GM23338 (cell line): ENCODE data around the gene DOCK1. TPM values are rescaled to one million over a fixed set of nuclear protein-coding genes. Genes with fewer than 3 reads are reported as not detected.

Experiments used
- ATAC-seq: fragments of 200-7000 bp; cut with Tn5 transposase; 3 replicates; pipeline ENCODE4 v1.9.1; 2020
- DNase-seq: peaks from one replicate; pipeline ENCODE4 v3.0.0-alpha.2; 2015; ENCODE audit warnings: low spot score
- H2AFZ ChIP-seq: fragments of 200-600 bp; sonication (generic); 2 replicates; pipeline ENCODE4 v1.8.0; 2016; ENCODE audit warnings: antibody characterized with exemption, mild to moderate bottlenecking, moderate library complexity
- H3F3A ChIP-seq: fragments of 200-600 bp; sonication (generic); replicated peaks from 2 replicates; pipeline ENCODE4 v1.8.0; 2017; ENCODE audit warnings: antibody characterized with exemption, mixed run types, low read depth
- H3K27ac ChIP-seq: fragments of 200-600 bp; sonication (generic); 2 replicates; pipeline ENCODE4 v1.6.1; 2016; ENCODE audit warnings: low read depth
- H3K27me3 ChIP-seq: fragments of 200-600 bp; sonication (generic); 2 replicates; pipeline ENCODE4 v1.8.0; 2016; ENCODE audit warnings: mild to moderate bottlenecking, mixed run types, moderate library complexity; ENCODE audit not compliant: insufficient read depth
- H3K36me3 ChIP-seq: fragments of 200-600 bp; sonication (generic); 2 replicates; pipeline ENCODE4 v1.8.0; 2016; ENCODE audit warnings: mild to moderate bottlenecking; ENCODE audit not compliant: insufficient read depth
- H3K4me1 ChIP-seq: fragments of 200-600 bp; sonication (generic); 2 replicates; pipeline ENCODE4 v1.8.0; 2016; ENCODE audit warnings: mild to moderate bottlenecking, moderate library complexity; ENCODE audit not compliant: insufficient read depth
- H3K4me2 ChIP-seq: fragments of 200-600 bp; sonication (generic); 2 replicates; pipeline ENCODE4 v1.7.1; 2017; ENCODE audit warnings: mixed run types
- H3K4me3 ChIP-seq: fragments of 200-600 bp; sonication (generic); 2 replicates; pipeline ENCODE4 v1.6.1; 2016; ENCODE audit warnings: mixed run types
- H3K79me2 ChIP-seq: fragments of 200-600 bp; sonication (generic); replicated peaks from 2 replicates; pipeline ENCODE4 v1.8.0; 2017; ENCODE audit warnings: mild to moderate bottlenecking; ENCODE audit not compliant: insufficient read depth
- H3K9me2 ChIP-seq: fragments of 200-600 bp; sonication (generic); 2 replicates; pipeline ENCODE4 v1.8.0; 2017; ENCODE audit not compliant: insufficient read depth
- H4K20me1 ChIP-seq: fragments of 200-600 bp; sonication (generic); replicated peaks from 2 replicates; pipeline ENCODE4 v1.8.0; 2017; ENCODE audit warnings: mild to moderate bottlenecking; ENCODE audit not compliant: insufficient read depth
- H3K27ac Mint-ChIP-seq: 2 replicates; pipeline ENCODE4 v1.8.0; 2020; ENCODE audit warnings: inconsistent platforms, mild to moderate bottlenecking, moderate library complexity, mixed read lengths
- H3K27me3 Mint-ChIP-seq: 3 replicates; pipeline ENCODE4 v1.8.0; 2022; ENCODE audit warnings: low read depth, mild to moderate bottlenecking, moderate library complexity, mixed read lengths, inconsistent platforms; ENCODE audit not compliant: insufficient read depth, poor library complexity
- H3K36me3 Mint-ChIP-seq: 3 replicates; pipeline ENCODE4 v1.8.0; 2021; ENCODE audit warnings: low read depth, mild to moderate bottlenecking, inconsistent platforms, moderate library complexity, mixed read lengths
- H3K4me1 Mint-ChIP-seq: 3 replicates; pipeline ENCODE4 v1.8.0; 2020; ENCODE audit warnings: mild to moderate bottlenecking, inconsistent platforms, mixed read lengths
- H3K4me3 Mint-ChIP-seq: 3 replicates; pipeline ENCODE4 v1.8.0; 2021; ENCODE audit warnings: moderate library complexity, mild to moderate bottlenecking, inconsistent platforms, mixed read lengths
- H3K9me3 Mint-ChIP-seq: 3 replicates; pipeline ENCODE4 v1.8.0; 2020; ENCODE audit warnings: moderate library complexity, mild to moderate bottlenecking, inconsistent platforms, mixed read lengths
- CREB1 ChIP-seq: fragments of 250-450 bp; sonication (Bioruptor Pico); IDR thresholded peaks from 2 replicates; pipeline ENCODE4 v1.5.0; 2020; ENCODE audit warnings: low read depth, mild to moderate bottlenecking, moderate library complexity
- CTCF ChIP-seq, 2 experiments: fragments of 200-600 bp in 1 of 2; sonication (generic) in 1 of 2; conservative IDR thresholded peaks; 2 replicates each; pipeline versions ENCODE4 v1.5.1 to v1.6.1; 2016 to 2017; ENCODE audit warnings: antibody characterized with exemption in 2 of 2, low read depth in 2 of 2, mild to moderate bottlenecking in 2 of 2, moderate library complexity in 1 of 2
- EZH2 ChIP-seq: fragments of 200-600 bp; sonication (generic); IDR thresholded peaks from one replicate; pipeline ENCODE4 v1.8.0; 2017; ENCODE audit warnings: antibody characterized with exemption, mild to moderate bottlenecking, low read depth; ENCODE audit not compliant: unreplicated experiment
- JUNB ChIP-seq: IDR thresholded peaks from one replicate; pipeline ENCODE4 v1.6.1; 2016; ENCODE audit warnings: antibody characterized with exemption; ENCODE audit not compliant: unreplicated experiment
- NANOG ChIP-seq: IDR thresholded peaks from 2 replicates; pipeline ENCODE4 v1.6.1; 2016; ENCODE audit warnings: antibody characterized with exemption, borderline replicate concordance
- POLR2AphosphoS5 ChIP-seq: IDR thresholded peaks from 2 replicates; pipeline ENCODE4 v1.6.1; 2016; ENCODE audit warnings: antibody characterized with exemption, low read depth
- ZNF114 ChIP-seq: fragments of 250-450 bp; sonication (Bioruptor Pico); IDR thresholded peaks from 2 replicates; pipeline ENCODE4 v1.5.0; 2020; ENCODE audit warnings: mild to moderate bottlenecking, moderate library complexity
- ZNF331 ChIP-seq: fragments of 250-450 bp; sonication (Bioruptor Pico); IDR thresholded peaks from 2 replicates; pipeline ENCODE4 v1.5.0; 2020; ENCODE audit warnings: low read depth, mild to moderate bottlenecking, moderate library complexity
- ZNF462 ChIP-seq: fragments of 250-450 bp; sonication (Bioruptor Pico); IDR thresholded peaks from 2 replicates; pipeline ENCODE4 v1.5.0; 2020; ENCODE audit warnings: mild to moderate bottlenecking, moderate library complexity
- polyA plus RNA-seq: library from polyadenylated mRNA; unstranded; fragments of >200 nt; fragmentation: Nextera tagmentation; extraction: Ambion mirVana; gene quantifications from 2 replicates; pipeline ENCODE4 v1.2.1, GENCODE V29; 2016
- total RNA-seq: library from RNA; depleted of rRNA; stranded (reverse); fragments of >200 nt; shearing (Covaris generic); gene quantifications from 2 replicates; pipeline ENCODE4 v1.2.3, GENCODE V29; 2014
- TF ChIP-seq, protein P1 (sequence below): IDR thresholded peaks from one replicate; pipeline ENCODE4 v1.6.1; 2018; ENCODE audit warnings: antibody characterized with exemption; ENCODE audit not compliant: unreplicated experiment

Gene DOCK1
- total and polyA plus RNA-seq, 2 experiments from 2014 or later, result 13.2 to 55.3 TPM

DNA sequence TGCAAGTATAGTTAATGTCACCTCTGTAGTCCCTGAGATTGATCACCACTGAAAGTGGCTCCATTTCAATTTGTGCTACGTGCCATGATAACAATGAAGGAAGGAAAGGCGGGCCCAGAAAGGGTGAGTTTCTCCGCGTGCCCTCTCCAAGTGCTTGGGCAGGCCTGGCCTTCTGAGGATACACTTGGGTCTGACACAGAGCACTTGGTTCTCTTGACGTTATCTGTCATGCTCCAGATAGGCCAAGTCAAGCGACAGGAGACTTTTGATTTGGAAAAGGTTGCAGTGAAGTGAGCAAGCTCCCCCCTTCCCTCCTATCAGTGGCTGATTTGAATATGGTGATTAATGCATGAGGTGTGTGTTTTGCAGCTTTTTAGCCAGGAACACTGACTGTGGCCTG lies 452.0 kb downstream of the DOCK1 start:
- Histone ChIP-seq H3K4me1 (no peaks in the 10 kb centered on the region), H3K4me2 (no peak overlapping the region), H3K4me3 (no peak overlapping the region), H3K79me2 (no peaks in the 10 kb centered on the region), H3K9me2 (no peaks in the 10 kb centered on the region), H2AFZ (no peak overlapping the region), H3F3A (no peaks in the 10 kb centered on the region), H3K27me3 (no peaks in the 10 kb centered on the region), H3K27ac (no peak overlapping the region), H3K36me3 (no peaks in the 10 kb centered on the region), H4K20me1 (no peaks in the 10 kb centered on the region)
- Mint-ChIP-seq H3K9me3 (no peaks in the 10 kb centered on the region), H3K27ac (peak overlapping the region; percentile 52; the same call in 1 of the 2 replicates), H3K4me1 (peaks cover 20% of the 10 kb centered on the region; the same call in 2 of the 3 replicates), H3K27me3 (no peaks in the 10 kb centered on the region), H3K36me3 (peaks cover 4% of the 10 kb centered on the region; the same call in 1 of the 3 replicates), H3K4me3 (no peak overlapping the region)
- no peak for DNase-seq
- no peak for ATAC-seq
- TF ChIP-seq CREB1, result no peak
- TF ChIP-seq ZNF462, result no peak
- no peak for TF ChIP-seq EZH2
- TF ChIP-seq JUNB, result no peak
- no peak for TF ChIP-seq ZNF331 (CRISPR knock-in tag)
- TF ChIP-seq POLR2AphosphoS5, result no peak
- no peak for TF ChIP-seq NANOG

DNA sequence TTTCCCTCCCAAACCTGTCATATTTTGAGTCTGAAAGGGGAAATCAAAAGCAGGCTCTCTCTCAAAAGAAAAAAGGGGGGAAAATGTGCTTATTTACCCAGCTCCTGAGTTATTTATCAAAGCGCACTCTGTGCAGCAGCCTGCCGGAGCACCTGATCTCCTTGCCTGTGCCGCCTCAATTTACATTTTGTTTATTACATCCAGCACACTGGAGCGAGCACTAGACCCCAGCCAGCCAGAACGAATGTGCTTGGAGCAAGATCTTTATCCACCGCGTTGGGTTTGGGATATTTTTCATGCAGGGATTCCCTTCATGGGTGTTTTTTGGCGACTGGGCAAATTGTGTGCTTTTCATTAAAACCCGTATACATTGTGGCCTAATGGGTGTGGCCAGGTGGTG lies 453.1 kb downstream of the DOCK1 start:
- no peaks in the 10 kb centered on the region for H4K20me1 ChIP-seq
- H3K4me1 ChIP-seq, result no peaks in the 10 kb centered on the region
- no peaks in the 10 kb centered on the region for H3F3A ChIP-seq
- H3K27ac ChIP-seq, result no peak overlapping the region
- H3K4me2 ChIP-seq, result no peak overlapping the region
- H3K27me3 ChIP-seq, result no peaks in the 10 kb centered on the region
- Mint-ChIP-seq H3K27ac (no peak overlapping the region), H3K9me3 (no peaks in the 10 kb centered on the region), H3K36me3 (peaks cover 6% of the 10 kb centered on the region; the same call in 2 of the 3 replicates), H3K27me3 (no peaks in the 10 kb centered on the region), H3K4me1 (peaks cover 19% of the 10 kb centered on the region; the same call in 2 of the 3 replicates), H3K4me3 (no peak overlapping the region)
- DNase-seq (no peak), ATAC-seq (no peak)
- no peak overlapping the region for H3K4me3 ChIP-seq
- no peak overlapping the region for H2AFZ ChIP-seq
- H3K9me2 ChIP-seq, result no peaks in the 10 kb centered on the region
- no peaks in the 10 kb centered on the region for H3K79me2 ChIP-seq
- H3K36me3 ChIP-seq, result no peaks in the 10 kb centered on the region
- TF ChIP-seq CTCF (conservative IDR thresholded peaks at IDR 0.05; ENCODE audit: low read depth in 2 of 2), result no peak
- TF ChIP-seq, protein P1, sequence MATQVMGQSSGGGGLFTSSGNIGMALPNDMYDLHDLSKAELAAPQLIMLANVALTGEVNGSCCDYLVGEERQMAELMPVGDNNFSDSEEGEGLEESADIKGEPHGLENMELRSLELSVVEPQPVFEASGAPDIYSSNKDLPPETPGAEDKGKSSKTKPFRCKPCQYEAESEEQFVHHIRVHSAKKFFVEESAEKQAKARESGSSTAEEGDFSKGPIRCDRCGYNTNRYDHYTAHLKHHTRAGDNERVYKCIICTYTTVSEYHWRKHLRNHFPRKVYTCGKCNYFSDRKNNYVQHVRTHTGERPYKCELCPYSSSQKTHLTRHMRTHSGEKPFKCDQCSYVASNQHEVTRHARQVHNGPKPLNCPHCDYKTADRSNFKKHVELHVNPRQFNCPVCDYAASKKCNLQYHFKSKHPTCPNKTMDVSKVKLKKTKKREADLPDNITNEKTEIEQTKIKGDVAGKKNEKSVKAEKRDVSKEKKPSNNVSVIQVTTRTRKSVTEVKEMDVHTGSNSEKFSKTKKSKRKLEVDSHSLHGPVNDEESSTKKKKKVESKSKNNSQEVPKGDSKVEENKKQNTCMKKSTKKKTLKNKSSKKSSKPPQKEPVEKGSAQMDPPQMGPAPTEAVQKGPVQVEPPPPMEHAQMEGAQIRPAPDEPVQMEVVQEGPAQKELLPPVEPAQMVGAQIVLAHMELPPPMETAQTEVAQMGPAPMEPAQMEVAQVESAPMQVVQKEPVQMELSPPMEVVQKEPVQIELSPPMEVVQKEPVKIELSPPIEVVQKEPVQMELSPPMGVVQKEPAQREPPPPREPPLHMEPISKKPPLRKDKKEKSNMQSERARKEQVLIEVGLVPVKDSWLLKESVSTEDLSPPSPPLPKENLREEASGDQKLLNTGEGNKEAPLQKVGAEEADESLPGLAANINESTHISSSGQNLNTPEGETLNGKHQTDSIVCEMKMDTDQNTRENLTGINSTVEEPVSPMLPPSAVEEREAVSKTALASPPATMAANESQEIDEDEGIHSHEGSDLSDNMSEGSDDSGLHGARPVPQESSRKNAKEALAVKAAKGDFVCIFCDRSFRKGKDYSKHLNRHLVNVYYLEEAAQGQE, result no peak
- no peak for TF ChIP-seq POLR2AphosphoS5
- TF ChIP-seq ZNF114 (CRISPR knock-in tag), result no peak
